Bronchial epithelial cell (primary cell): ENCODE results near the gene ELMOD1. TPM values are rescaled to one million over a fixed set of nuclear protein-coding genes. Genes with fewer than 3 reads are reported as not detected.

Experiments
- DNase-seq: peaks from one replicate; pipeline ENCODE4 v3.0.0-alpha.2; 2010; ENCODE audit warnings: low read depth
- FAIRE-seq: peaks from 2 replicates; lab custom pipeline; 2011; peaks lifted over from hg19 to GRCh38; lab: Jason Lieb, UNC
- H3K27me3 ChIP-seq: 2 replicates; pipeline ENCODE4 v1.5.1; 2011; ENCODE audit warnings: low read length; ENCODE audit not compliant: control insufficient read depth, insufficient read depth
- H3K36me3 ChIP-seq: 2 replicates; pipeline ENCODE4 v1.5.1; 2011; ENCODE audit warnings: low read length; ENCODE audit not compliant: control insufficient read depth, insufficient read depth
- H3K4me3 ChIP-seq: 2 replicates; pipeline ENCODE4 v1.5.1; 2011; ENCODE audit warnings: mild to moderate bottlenecking, low read depth, low read length, control low read depth
- CTCF ChIP-seq: IDR thresholded peaks from 2 replicates; pipeline ENCODE4 v1.5.1; 2011; ENCODE audit warnings: mild to moderate bottlenecking, moderate library complexity, low read length, control low read depth, inconsistent platforms; ENCODE audit not compliant: insufficient read depth, severe bottlenecking
- total RNA-seq: library from RNA; depleted of rRNA; stranded (reverse); fragments of >200 nt; gene quantifications from 2 replicates; pipeline ENCODE4 v1.2.1, GENCODE V29; 2014

Gene ELMOD1
- total RNA-seq, 1 donor from 2014 or later: under 0.01 TPM

DNA sequence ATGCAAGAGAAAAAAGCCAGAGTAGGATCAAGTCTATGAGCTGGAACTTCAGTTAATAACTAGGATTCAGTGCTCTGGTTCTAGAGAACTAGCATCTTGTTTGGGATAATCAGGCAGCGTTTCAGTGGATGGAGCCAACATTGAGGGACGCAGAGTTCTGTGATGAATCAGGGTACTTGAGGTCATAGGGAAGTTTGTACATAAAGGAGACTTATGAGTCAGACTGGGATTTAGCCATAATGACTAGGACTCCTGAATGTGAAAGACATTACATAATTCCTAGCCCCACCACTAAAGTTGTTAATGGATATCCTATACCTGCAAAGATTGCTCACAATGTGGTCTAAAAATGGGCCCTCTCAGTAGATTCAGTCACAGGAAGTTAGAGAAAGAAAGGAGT lies 114.1 kb downstream of the ELMOD1 start:
- DNase-seq (peak; percentile 98), FAIRE-seq (no peak)
- no peaks in the 10 kb centered on the region for H3K27me3 ChIP-seq
- TF ChIP-seq CTCF: no peak
- no peaks in the 10 kb centered on the region for H3K36me3 ChIP-seq
- no peak overlapping the region for H3K4me3 ChIP-seq

DNA sequence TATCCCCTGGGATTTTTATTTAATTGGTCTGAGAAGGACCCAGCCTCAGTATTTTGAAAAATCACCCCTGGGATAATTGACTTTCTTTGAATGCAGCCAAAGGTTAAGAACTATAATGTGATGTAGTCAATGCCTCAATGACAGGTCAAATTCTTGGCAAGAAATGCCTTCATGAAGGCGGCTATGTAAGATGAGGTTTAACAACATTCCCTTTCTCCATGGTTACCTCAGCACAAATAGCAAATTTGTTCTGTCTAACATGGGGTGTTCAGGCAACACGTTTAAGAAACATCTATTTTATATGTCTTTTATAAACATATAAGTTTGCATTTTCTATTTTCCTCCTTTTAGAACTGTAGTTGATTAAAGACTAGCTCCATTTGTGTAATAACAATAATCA lies 115.6 kb downstream of the ELMOD1 start:
- no peaks in the 10 kb centered on the region for H3K27me3 ChIP-seq
- no peaks in the 10 kb centered on the region for H3K36me3 ChIP-seq
- TF ChIP-seq CTCF: no peak
- DNase-seq: no peak
- no peak overlapping the region for H3K4me3 ChIP-seq
- FAIRE-seq: no peak

DNA sequence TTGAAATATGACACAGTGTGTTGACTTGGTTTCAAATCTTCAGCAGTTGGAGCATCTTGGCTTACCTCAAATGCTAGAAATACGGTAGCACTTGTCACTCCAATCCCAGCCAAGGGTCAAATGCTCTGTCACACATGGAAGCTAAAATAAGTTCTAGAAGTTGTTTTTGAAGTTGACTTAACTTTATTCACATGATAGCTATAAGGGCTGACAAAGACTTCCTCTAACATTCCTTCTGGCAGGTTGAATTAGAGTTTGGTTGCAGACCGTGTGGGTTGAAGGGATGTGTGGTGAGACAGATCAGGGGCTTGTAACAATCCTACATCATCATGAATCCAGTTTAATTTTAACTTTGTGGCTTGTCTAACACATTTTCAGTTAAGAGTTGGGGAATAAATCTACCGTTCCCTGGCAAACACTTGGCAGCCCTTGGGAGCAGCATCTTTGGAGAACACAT lies 116.3 kb downstream of the ELMOD1 start:
- Histone ChIP-seq H3K27me3 (peaks cover 1% of the 10 kb centered on the region), H3K36me3 (no peaks in the 10 kb centered on the region), H3K4me3 (no peak overlapping the region)
- FAIRE-seq (no peak), DNase-seq (no peak)
- no peak for TF ChIP-seq CTCF

- Histone ChIP-seq H3K4me3 (no peak overlapping the region), H3K27me3 (peaks cover 1% of the 10 kb centered on the region), H3K36me3 (no peaks in the 10 kb centered on the region)
- no peak for TF ChIP-seq CTCF
- no peak for FAIRE-seq
- DNase-seq: no peak
These were observed 116.9 kb downstream of the ELMOD1 start for GRCh38 chr11:107707807-107708206.

DNA sequence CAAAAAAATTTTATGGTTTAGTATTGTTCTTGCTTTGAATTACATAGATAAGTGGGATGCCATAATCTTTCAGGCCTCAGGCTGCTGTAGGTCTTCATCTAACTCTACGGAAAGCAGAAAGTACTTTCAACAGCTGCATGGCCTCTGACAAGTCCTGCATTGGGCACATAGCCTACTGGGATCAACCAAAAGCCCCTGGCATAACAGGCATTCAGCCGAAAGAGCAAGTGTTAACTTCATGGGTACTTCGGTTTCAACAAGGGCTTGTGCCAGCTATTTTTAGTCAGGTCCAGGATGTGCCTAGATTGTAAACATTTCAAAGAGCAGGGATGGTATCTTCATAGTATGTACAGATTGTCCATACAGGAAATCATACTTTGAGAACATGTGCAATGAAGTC lies 117.8 kb downstream of the ELMOD1 start:
- no peak for TF ChIP-seq CTCF
- FAIRE-seq: no peak

DNA sequence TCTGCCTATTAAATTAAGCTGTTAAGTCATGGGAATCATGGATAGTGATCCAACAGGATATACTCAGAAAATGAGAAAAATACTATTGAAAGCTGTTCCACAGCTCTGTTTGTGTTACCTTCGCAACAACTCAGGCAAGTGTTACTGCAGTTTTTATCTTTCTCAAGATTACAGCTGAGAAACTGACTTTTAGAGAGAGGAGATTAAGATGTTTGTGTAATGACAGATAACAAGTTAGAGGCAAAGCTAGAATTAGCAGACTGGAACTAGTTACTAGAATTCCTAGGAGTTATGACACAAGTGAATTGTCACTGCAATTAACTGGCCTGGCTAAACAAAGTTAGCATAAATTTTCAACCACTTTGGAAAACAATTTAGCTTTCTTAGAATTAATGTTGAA lies 119.4 kb downstream of the ELMOD1 start:
- FAIRE-seq: no peak
- peaks cover 1% of the 10 kb centered on the region for H3K27me3 ChIP-seq
- H3K4me3 ChIP-seq: no peak overlapping the region
- no peak for DNase-seq
- TF ChIP-seq CTCF: no peak
- H3K36me3 ChIP-seq: no peaks in the 10 kb centered on the region

More for the DNA sequence above, 117.8 kb downstream of the ELMOD1 start:
- Histone ChIP-seq H3K4me3 (no peak overlapping the region), H3K27me3 (peaks cover 1% of the 10 kb centered on the region), H3K36me3 (no peaks in the 10 kb centered on the region)
- DNase-seq: no peak
